Activated T-cell treated with anti-CD3 and anti-CD28 coated beads, Interleukin-2, amount 50 U/mL, for 1 hour (primary cell): Measurements from ENCODE around the gene DNTTIP2.
"Not testable (repeated sequence)": the region's sequence is repeated elsewhere in the genome, so short reads cannot be mapped to it uniquely, and the experiment has no call there.

Source experiments
- DNase-seq: peaks from one replicate; pipeline ENCODE4 v3.0.0-alpha.2; 2020

DNTTIP2 gene

GRCh38 chr1:93840956-93841482 is 38.0 kb downstream of the DNTTIP2 start:
- DNase-seq, result no peak

GRCh38 chr1:93839753-93840152 is 39.3 kb downstream of the DNTTIP2 start:
- no peak for DNase-seq

GRCh38 chr1:93839307-93839706 is 39.7 kb downstream of the DNTTIP2 start:
- DNase-seq, result no peak

GRCh38 chr1:93837961-93838360 is 41.0 kb downstream of the DNTTIP2 start:
- DNase-seq, result no peak

- not testable (repeated sequence) for DNase-seq
Observed at GRCh38 chr1:93833293-93833692, 45.7 kb downstream of the DNTTIP2 start.

- no peak for DNase-seq
Observed at GRCh38 chr1:93829061-93829460, 49.9 kb downstream of the DNTTIP2 start.

GRCh38 chr1:93828367-93828755 is 50.6 kb downstream of the DNTTIP2 start:
- no peak for DNase-seq

GRCh38 chr1:93827633-93828366 is 51.2 kb downstream of the DNTTIP2 start:
- no peak for DNase-seq

GRCh38 chr1:93827128-93827527 is 51.9 kb downstream of the DNTTIP2 start:
- no peak for DNase-seq

- DNase-seq, result no peak
Observed at GRCh38 chr1:93824834-93825233, 54.2 kb downstream of the DNTTIP2 start.

GRCh38 chr1:93822730-93823425 is 56.1 kb downstream of the DNTTIP2 start:
- DNase-seq, result no peak

GRCh38 chr1:93821423-93822144 is 57.4 kb downstream of the DNTTIP2 start:
- no peak for DNase-seq

- no peak for DNase-seq
Observed at GRCh38 chr1:93820554-93821422, 58.2 kb downstream of the DNTTIP2 start.

- DNase-seq, result no peak
Observed at GRCh38 chr1:93818570-93818959, 60.4 kb downstream of the DNTTIP2 start.

- peak; percentile 24 for DNase-seq
Observed at GRCh38 chr1:93817819-93818569, 61.0 kb downstream of the DNTTIP2 start.

GRCh38 chr1:93816970-93817678 is 61.9 kb downstream of the DNTTIP2 start:
- no peak for DNase-seq
